T-helper 2 cell treated with Interferon-gamma antibody and Interleukin-4, amounts not matched to agents 100 ng/mL and 5 ng/mL, for 36 hours (primary cell): ENCODE measurements around the gene PRIMA1. TPM values are rescaled to one million over a fixed set of nuclear protein-coding genes. Genes with fewer than 3 reads are reported as not detected.

Experiments used
- intact Hi-C: fragments of 100-400 bp; cut with micrococcal nuclease; formaldehyde crosslinking; loops from one replicate; pipeline ENCODE4 v1.15.1; 2023
- total RNA-seq: library from RNA; stranded (reverse); gene quantifications from 2 replicates; pipeline ENCODE4 v1.2.3, GENCODE V29; 2022

The PRIMA1 gene
- total RNA-seq, 1 donor from 2014 or later = not detected

- intact Hi-C loops = no loop called here
These were observed 28.5 kb downstream of the PRIMA1 start for GRCh38 chr14:93759719-93760307.

GRCh38 chr14:93757206-93757605 lies 31.1 kb downstream of the PRIMA1 start:
- intact Hi-C loops = no loop called here

- intact Hi-C loops = no loop called here
These were observed 34.6 kb downstream of the PRIMA1 start for GRCh38 chr14:93753647-93754046.

DNA sequence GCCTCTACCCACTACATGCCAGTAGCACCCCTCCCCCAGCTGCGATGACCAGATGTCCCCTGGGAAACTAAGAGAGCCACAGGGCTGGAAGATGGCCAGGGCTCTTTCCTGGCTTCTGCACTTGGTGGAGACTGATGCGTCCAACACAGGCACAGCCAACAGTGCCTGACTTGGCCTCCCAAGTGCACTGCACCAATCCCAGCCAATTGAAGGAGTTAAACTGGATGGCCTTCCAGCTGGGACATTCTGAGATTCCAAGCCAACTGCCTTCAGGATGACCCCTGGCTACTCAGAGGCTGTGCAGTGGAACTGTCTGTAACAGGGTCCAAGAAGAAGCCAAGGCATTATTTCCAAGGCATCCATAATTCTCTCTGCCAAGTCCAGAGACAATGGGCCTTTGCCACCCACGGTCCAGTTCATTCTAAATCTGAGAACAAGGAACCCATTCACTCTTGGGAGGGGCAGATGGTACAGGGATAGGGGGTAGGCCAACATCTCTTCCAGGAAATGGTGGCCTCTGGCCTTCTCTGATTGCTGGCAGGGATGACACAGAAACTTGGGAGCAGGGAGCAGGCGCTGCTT lies 35.2 kb downstream of the PRIMA1 start:
- intact Hi-C loops = no loop called here

DNA sequence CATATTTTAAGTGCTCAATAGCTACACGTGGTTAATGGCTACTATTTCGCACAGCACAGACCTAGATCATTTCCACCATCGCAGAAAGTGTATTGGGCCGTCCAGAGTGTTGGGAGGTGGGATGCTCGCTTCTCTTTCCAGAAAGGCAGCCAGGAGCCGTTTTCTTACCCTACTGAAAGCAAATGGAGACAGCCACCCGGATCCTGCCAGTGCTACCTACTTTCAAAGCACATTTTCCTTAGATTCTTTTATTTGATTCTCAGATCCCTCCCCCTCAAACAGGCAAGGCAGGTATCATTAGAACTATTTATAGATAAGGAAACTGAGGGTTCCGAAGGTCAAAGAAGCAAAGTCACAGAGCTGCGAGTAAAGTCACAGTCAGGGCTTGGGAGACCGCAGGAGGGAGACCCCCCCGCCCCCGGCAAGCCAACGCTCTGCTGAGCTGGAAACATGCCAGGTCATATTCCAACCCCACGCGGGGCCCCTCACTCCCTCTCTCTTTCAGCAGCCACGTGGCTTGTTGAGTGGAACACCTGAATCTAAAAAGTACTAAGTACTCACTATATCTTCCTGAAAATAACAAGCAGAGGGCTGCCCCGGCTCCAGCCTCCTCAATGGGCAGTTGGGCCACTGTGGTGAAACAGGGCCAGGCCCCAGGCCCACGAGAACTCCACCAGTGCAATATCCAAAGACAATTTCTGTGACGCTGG lies 36.2 kb downstream of the PRIMA1 start:
- intact Hi-C loops = no loop called here

GRCh38 chr14:93749076-93749420 lies 39.2 kb downstream of the PRIMA1 start:
- intact Hi-C loops = no loop called here

DNA sequence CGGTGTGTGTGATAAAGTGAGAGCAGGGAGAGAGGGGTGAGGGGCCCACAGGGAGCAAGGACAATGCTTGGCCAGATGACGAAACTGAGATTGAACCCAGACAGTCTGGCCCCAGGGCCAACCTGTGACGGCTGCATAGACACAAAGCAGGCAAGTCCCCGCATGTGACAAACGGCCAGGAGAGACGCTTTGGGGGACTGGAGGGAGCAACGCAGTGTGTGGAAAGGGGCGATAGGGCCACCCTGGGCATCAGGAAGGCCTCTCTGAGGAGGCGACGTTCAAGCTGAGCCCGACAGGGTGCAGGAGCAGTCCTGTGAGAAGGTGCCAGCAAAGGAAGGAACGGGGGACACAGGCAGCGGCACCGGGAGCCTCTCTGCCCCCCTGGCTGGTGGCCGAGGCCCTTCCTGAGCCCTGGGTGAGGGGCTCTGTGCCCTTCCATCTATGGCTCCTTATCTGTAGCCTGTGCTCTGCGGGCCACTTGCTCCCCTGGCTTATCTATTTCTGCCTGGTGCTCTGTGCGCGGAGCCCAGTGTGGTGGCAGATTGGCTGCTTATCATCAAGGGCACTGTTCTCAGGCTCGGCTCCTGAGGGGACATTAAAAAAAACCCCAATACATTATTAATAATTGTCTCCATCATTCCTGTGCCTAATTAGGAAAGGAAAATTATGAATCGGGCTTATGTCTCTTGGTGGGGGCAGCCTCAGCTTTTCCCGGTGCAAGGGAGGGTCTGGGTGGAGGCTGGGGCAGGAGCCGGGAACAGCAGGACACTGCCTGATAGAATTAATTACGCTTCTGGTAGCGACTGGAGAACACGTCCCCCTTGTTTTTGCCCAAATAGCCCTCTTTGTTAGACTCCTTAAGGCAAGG lies 39.8 kb downstream of the PRIMA1 start:
- intact Hi-C loops = no loop called here

GRCh38 chr14:93747560-93747959 lies 40.7 kb downstream of the PRIMA1 start:
- intact Hi-C loops = no loop called here

DNA sequence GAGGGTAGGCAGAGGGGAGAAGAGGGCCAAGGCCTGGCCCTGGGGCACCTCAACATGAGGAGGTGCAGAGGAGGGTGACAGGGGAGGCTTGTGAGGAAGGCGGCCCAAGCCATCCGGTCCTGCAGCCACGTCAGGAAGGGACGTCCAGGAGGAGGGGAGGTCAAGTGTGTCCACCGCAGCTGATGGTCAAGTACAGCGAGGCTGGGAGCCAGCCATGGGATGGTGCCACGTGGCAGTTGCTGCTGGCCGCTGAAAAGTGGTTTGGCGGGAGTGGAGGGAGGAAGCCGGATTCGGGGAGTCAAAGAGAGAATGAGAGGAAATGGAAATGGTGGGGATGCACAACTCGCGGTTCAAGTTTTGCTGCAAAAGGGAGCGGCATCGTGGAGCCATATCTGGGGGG lies 41.2 kb downstream of the PRIMA1 start:
- intact Hi-C loops = no loop called here

- intact Hi-C loops = no loop called here
These were observed 42.5 kb downstream of the PRIMA1 start for GRCh38 chr14:93745603-93746273.

- intact Hi-C loops = no loop called here
These were observed 43.4 kb downstream of the PRIMA1 start for GRCh38 chr14:93744876-93745275.

DNA sequence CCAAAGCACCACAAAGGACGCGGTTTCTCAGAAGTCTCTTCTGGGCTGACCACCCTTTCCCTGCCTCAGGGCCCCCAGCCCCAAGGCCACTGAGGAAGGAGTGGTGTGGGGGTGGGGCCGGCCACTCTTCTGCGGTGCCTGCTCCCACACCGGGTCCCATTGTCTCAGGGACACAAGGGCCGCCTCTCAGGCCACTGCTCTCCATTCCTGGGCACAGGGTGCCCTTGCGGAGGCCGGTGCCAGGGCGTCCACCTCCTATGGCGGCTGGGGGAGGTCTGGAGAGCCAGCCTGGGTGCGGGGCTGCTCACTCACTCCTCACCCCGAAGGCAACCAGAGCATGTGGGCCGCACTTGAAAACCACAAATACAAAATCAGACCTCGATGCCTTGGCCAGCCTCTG lies 44.1 kb downstream of the PRIMA1 start:
- intact Hi-C loops = no loop called here

GRCh38 chr14:93743270-93744060 lies 44.8 kb downstream of the PRIMA1 start:
- intact Hi-C loops = no loop called here

DNA sequence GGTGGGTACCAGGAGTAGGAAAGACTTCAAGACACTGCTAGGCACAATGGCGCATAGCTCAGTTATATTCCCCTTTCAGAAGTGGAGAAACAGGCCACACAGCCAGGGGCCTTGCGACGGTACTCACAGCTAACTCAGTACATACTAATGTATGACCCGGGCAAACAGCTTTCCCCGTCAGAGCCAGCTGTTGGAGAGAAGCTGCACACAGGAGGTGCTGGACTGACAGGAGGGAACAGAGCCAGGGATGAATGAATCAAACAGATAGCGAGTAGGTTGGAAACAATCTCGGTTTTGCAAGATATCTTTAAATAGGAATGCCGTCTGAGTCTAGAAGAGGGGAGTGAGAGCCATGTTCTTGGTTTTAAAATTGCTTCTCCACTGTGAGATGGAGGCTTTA lies 45.5 kb downstream of the PRIMA1 start:
- intact Hi-C loops = no loop called here

DNA sequence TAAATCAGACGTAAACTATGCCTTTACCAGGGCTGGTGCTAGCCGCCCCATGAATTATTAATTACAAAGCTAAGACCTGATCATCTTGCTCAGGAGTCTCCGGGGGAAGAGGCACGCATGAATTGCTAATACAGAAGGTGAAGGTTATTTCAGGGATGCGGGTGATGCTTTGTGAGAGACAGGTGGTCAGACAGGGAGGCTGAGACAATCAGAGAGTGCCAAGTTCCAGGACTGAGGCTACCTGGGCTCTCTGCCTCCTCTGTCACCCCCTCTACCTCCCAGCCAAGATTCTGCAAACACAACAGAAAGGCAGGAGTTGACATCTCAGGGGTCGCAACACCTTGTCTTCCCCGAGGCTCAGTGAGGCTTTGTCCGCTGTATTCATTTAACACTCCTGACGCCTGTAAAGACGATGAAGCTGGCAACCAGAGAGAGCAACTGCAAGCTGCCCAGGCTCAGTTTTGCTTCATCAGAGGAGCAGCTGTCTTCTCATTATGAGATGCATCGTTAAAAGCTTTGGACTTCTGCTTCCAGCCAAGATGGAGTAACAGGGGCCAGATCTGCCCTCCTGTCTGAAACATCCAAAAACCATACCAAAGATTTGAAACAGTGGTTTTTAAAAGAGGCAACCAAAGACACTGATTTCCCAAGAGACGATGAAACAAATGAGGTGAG lies 46.6 kb downstream of the PRIMA1 start:
- intact Hi-C loops = no loop called here

DNA sequence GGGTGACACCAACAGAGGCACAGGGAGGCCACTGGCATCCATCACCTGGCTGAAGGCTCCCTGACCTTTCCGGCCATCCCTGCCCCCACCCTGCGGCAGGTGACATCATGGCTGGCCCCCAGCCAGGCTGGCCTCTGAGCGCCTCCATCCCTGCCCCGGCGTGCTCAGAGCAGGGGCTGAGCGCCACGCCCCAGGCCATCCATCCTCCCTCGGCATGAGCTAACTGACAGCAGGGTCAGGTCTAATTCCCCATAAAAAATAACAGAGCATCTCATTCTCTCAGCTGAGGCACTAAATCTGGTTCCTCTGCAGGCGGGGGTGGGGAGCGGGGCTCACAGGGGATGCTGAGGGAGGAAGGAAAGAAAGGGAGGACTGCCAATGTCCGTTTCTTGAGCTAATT lies 50.7 kb downstream of the PRIMA1 start:
- intact Hi-C loops = no loop called here

DNA sequence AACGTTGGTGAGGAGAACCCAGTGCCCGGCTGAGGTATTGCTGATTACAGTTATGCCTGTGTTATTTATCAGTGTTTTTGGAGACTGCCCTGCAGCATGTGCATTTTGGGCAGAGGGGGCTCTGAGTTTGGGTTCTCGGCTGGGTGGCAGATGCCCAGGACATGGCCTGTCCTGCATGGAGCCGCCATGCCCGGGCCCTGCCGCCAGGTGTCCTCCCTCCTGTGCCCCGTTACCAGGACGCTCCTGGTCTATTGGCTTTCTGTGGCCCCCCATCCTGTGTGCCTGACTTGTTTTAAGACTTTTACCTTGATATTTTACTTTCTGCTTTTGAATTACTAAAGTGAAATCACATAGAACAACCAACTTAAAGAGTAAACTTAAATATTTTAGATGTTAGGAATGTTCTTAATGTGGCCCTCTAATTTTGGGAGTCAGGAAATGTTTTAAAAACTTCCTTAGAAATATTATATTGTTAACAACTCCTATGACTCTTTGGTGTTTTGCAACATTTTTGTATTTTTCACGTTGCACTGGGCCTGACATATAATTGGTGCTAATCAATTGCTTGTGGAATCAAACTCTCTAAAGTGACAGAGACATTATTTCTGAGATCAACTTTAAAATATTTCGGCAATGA lies 51.8 kb downstream of the PRIMA1 start:
- intact Hi-C loops = no loop called here

DNA sequence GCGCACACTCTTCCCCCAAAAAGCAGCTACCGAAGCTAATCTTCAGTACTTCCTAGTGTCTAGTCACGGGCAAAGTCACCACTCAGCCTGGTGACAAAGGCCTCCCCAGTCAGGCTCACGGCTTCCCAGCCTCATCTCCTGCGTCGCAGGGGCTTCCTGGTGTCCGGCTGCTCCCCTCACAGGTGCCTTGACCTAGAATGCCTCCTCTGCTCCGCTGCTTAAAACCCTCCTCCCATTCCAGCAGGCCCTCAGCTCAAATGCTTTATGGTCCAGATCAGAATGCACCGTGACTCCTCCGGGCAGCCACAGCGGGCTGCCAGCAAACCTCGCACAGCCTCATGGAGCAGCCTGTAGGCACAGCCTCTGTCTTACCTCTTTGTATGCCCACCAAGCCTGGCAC lies 53.1 kb downstream of the PRIMA1 start:
- intact Hi-C loops = no loop called here

- intact Hi-C loops = no loop called here
These were observed 54.0 kb downstream of the PRIMA1 start for GRCh38 chr14:93734086-93734822.
